ENCODE results near the gene FAM184A. TPM values are rescaled to one million over a fixed set of nuclear protein-coding genes. Genes with fewer than 3 reads are reported as not detected.

Gene FAM184A
- total RNA-seq, 4 donors from 2014 or later: 6.2 to 8.1 (median 7.1) TPM

DNA sequence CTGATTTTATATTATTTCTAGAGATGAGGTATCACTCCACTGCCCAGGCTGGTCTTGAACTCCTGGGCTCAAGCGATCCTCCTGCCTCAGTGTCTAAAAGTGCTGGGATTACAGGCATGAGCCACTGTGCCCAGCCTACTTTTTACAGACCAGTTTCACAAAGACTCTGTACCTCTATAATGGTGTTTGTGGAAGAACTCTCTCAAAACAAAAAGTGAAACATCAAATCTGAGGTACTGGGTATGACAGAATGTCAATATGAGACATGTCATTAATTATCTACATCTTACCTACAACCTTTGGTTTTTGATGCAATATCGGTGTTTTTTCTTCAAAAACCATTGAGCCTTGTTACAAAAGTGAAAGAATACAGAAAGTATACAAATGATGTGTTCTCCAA, 94.1 kb downstream of the FAM184A start:
- TF ChIP-seq, protein P1, sequence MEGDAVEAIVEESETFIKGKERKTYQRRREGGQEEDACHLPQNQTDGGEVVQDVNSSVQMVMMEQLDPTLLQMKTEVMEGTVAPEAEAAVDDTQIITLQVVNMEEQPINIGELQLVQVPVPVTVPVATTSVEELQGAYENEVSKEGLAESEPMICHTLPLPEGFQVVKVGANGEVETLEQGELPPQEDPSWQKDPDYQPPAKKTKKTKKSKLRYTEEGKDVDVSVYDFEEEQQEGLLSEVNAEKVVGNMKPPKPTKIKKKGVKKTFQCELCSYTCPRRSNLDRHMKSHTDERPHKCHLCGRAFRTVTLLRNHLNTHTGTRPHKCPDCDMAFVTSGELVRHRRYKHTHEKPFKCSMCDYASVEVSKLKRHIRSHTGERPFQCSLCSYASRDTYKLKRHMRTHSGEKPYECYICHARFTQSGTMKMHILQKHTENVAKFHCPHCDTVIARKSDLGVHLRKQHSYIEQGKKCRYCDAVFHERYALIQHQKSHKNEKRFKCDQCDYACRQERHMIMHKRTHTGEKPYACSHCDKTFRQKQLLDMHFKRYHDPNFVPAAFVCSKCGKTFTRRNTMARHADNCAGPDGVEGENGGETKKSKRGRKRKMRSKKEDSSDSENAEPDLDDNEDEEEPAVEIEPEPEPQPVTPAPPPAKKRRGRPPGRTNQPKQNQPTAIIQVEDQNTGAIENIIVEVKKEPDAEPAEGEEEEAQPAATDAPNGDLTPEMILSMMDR (IDR thresholded peaks at IDR 0.05; ENCODE audit: low read depth): no peak

DNA sequence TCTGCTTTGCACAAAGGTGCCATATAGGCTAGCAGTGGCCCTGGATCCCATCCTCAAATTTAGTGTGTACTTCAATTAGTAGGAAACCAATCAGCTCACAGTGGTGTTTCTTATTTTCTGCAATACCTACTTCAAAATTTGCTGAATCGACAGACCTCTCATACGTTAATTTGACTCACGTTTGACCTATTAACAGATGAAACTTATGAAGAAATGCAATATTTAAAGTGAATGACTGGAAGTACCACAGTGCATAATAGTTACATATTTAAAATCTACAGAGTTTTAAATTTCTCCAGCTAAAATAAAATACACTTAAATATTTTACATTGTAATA, 95.9 kb downstream of the FAM184A start:
- TF ChIP-seq, protein P1 (IDR thresholded peaks at IDR 0.05; ENCODE audit: low read depth): no peak

DNA sequence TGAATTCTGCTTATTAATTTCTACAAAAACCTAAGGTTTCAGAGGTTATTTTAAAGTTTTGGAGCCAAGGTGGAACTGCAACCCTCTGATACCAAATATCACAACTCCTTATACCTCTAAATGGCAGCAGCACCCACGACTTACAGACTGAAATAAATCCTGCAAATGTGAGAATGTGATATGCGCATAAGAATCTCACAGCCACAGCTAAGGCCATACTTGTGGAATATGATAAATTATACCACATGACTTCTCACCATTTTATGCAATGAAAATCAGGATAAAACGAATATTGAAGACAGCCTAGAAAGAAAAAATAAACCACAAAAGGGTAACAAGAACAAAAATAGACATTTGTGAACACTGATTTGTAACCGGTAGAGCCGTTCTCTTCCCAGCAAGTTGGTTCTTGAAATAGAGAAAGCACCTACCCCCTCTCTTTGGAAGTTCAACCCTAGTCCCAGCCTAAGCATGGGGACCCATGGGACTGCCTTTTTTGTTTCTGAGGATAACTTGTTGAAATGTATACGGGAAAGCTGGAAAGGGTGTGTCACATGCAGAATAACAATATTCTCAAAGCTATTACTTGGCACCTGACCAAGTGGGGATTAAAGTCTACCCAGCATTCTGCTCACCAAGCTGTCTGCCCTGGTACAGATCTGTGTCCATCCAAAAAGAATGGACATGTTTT, 96.4 kb downstream of the FAM184A start:
- TF ChIP-seq, protein P1 (IDR thresholded peaks at IDR 0.05; ENCODE audit: low read depth): no peak

DNA sequence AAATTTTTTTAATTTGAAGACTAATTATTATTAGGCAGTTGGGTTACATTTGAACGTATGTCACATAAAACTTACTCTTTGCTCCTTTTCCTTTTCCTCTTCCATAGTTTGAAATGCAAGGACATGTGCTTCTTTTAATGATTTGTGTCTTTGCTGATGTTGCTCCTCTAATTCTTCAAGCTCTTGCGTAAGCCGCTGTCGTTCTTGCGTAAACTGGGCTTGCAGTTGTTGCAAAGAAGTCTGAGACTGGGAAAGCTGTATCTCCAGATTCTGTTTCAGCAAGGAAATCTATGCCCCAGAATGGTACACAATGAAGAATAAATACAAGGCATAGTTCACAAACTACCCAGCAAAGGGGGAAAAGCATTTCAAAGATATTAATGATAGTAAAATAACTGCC, 98.4 kb downstream of the FAM184A start:
- TF ChIP-seq, protein P1 (IDR thresholded peaks at IDR 0.05; ENCODE audit: low read depth): no peak

DNA sequence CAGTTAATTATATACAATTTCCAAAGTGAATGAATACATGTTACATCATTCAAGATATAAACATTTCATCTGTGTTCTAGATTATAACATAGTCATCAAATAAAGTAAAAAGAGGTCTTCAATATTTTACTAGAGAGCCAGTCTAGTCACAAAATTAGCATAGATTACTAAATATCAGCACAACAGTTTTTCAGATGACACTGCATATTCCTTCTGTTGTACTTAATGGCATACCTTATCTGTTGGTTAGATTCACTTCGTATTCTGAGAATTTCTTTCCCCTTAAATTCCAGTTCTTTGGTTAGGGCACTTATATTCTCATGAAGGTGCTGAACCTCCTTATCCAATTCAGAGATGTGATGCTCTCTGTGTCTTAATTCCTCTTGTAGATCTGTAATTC, 103.7 kb downstream of the FAM184A start:
- TF ChIP-seq, protein P1 (IDR thresholded peaks at IDR 0.05; ENCODE audit: low read depth): no peak

DNA sequence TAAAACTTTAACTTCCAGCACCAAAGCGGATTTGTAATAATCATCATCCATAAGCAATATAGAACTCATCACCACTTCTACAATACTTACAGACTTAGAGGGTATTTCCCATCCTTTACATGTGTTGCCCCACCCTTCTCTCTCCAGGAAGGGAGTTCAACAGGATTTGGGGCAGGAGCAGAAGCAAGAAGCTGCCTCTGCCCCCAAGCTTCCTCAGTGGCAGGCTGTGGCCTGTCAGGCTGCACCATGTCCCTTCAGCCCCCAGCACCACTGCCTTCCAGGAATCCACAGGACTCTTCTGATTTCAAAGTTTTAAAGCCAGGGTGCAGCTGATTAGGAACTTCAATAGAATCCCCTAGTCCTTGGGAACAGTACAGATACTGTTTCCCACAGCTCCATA, 106.8 kb downstream of the FAM184A start:
- TF ChIP-seq, protein P1 (IDR thresholded peaks at IDR 0.05; ENCODE audit: low read depth): no peak

DNA sequence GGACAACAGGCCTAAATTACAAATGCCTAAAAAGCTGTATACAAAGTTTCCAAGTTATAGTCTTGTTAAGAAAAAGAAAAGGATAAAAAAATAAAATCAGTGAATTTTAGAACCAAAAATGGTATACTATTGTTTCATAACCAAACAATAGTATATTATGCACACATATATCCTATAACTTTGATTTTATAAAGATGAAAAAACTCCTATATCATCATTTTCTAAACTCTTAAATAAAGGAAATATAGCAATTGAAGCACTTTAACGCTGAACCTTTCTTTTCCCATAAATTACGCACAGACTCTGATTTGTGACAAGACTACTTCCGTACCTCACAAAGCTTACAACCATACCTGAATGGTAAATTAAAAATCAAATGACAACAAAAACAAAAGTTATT, 107.6 kb downstream of the FAM184A start:
- TF ChIP-seq, protein P1 (IDR thresholded peaks at IDR 0.05; ENCODE audit: low read depth): no peak
